Keratinocyte (primary cell): Measurements from ENCODE around the gene TMPRSS6. TPM values are rescaled to one million over a fixed set of nuclear protein-coding genes. Genes with fewer than 3 reads are reported as not detected.

Experiments used
- DNase-seq: peaks from one replicate; pipeline ENCODE4 v3.0.0-alpha.2; 2011; ENCODE audit warnings: low read depth, missing footprints, low spot score
- FAIRE-seq: peaks from 2 replicates; lab custom pipeline; 2011; peaks lifted over from hg19 to GRCh38; lab: Jason Lieb, UNC
- H2AFZ ChIP-seq: 2 replicates; pipeline ENCODE4 v1.6.0; 2012; ENCODE audit warnings: low read length, control low read depth, inconsistent platforms; ENCODE audit not compliant: control insufficient read depth
- H3K27ac ChIP-seq: 2 replicates; pipeline ENCODE4 v1.5.1; 2011; ENCODE audit warnings: low read length; ENCODE audit not compliant: control insufficient read depth, insufficient read depth
- H3K27me3 ChIP-seq: 3 replicates; pipeline ENCODE4 v1.6.0; 2011; ENCODE audit warnings: low read length; ENCODE audit not compliant: control insufficient read depth, insufficient read depth; ENCODE audit errors: extremely low read depth
- H3K36me3 ChIP-seq, 2 experiments: 2 replicates in 1 of 2; 3 replicates in 1 of 2; pipeline ENCODE4 v1.5.1; 2011; ENCODE audit warnings: low read length in 2 of 2, mild to moderate bottlenecking in 1 of 2; ENCODE audit not compliant: control insufficient read depth in 2 of 2, insufficient read depth in 2 of 2; ENCODE audit errors: extremely low read depth in 1 of 2
- H3K4me1 ChIP-seq: 3 replicates; pipeline ENCODE4 v1.5.1; 2011; ENCODE audit warnings: low read length; ENCODE audit not compliant: control insufficient read depth, insufficient read depth; ENCODE audit errors: extremely low read depth
- H3K4me2 ChIP-seq: 3 replicates; pipeline ENCODE4 v1.6.0; 2011; ENCODE audit warnings: low read depth, low read length; ENCODE audit not compliant: control insufficient read depth, insufficient read depth; ENCODE audit errors: extremely low read depth
- H3K4me3 ChIP-seq, 3 experiments: fragments of 200-600 bp in 1 of 3; sonication (generic) in 1 of 3; 2 replicates in 2 of 3; 3 replicates in 1 of 3; pipeline ENCODE4 v1.5.1; 2011 to 2016; ENCODE audit warnings: low read length in 3 of 3, mild to moderate bottlenecking in 3 of 3, control low read depth in 2 of 3, inconsistent platforms in 1 of 3, low read depth in 1 of 3, mixed read lengths in 1 of 3, mixed run types in 1 of 3, moderate library complexity in 1 of 3; ENCODE audit not compliant: control insufficient read depth in 2 of 3, insufficient read depth in 2 of 3; ENCODE audit errors: extremely low read depth in 1 of 3
- H3K79me2 ChIP-seq: 2 replicates; pipeline ENCODE4 v1.6.0; 2012; ENCODE audit warnings: low read length; ENCODE audit not compliant: control insufficient read depth, insufficient read depth
- H3K9ac ChIP-seq: 3 replicates; pipeline ENCODE4 v1.6.0; 2011; ENCODE audit warnings: low read length; ENCODE audit not compliant: control insufficient read depth, insufficient read depth; ENCODE audit errors: extremely low read depth
- H3K9me1 ChIP-seq: 3 replicates; pipeline ENCODE4 v1.6.0; 2011; ENCODE audit warnings: low read length; ENCODE audit not compliant: control insufficient read depth, insufficient read depth; ENCODE audit errors: extremely low read depth
- H3K9me3 ChIP-seq: 2 replicates; pipeline ENCODE4 v1.5.1; 2012; ENCODE audit warnings: low read depth, low read length; ENCODE audit not compliant: control insufficient read depth
- H4K20me1 ChIP-seq: 3 replicates; pipeline ENCODE4 v1.6.0; 2011; ENCODE audit warnings: low read length; ENCODE audit not compliant: control insufficient read depth, insufficient read depth; ENCODE audit errors: extremely low read depth
- CTCF ChIP-seq, 3 experiments: IDR thresholded peaks in 1 of 3; conservative IDR thresholded peaks in 1 of 3; optimal IDR thresholded peaks in 1 of 3; 2 replicates in 2 of 3; 3 replicates in 1 of 3; pipeline versions ENCODE3 to v1.5.1; 2011; ENCODE audit warnings: low read length in 3 of 3, mild to moderate bottlenecking in 3 of 3, moderate library complexity in 2 of 3, control low read depth in 1 of 3, inconsistent platforms in 1 of 3; ENCODE audit not compliant: insufficient read depth in 2 of 3; ENCODE audit errors: extremely low read depth in 1 of 3
- EZH2 ChIP-seq: IDR thresholded peaks from one replicate; pipeline ENCODE4 v1.6.1; 2012; ENCODE audit warnings: inconsistent platforms, mild to moderate bottlenecking, low read length, moderate library complexity
- dilution Hi-C: fragments of 300-500 bp; cut with MboI; formaldehyde crosslinking; loops from one replicate; pipeline ENCODE4 v1.7.0; 2020; ENCODE audit warnings: low sequenced_read_pairs; ENCODE audit not compliant: extremely low pct_ligation_motif_present
- polyA plus RNA-seq, 5 experiments: library from polyadenylated mRNA; depleted of rRNA in 3 of 5; stranded (reverse) in 3 of 5; stranded (forward) in 1 of 5; unstranded in 1 of 5; fragments of >200 nt; gene quantifications; 1 replicate in 1 of 5; 2 replicates in 3 of 5; 3 replicates in 1 of 5; pipeline versions ENCODE4 v1.2.1 to v1.2.3, GENCODE V29; 2011 to 2012; ENCODE audit warnings: missing spikeins in 2 of 5, low read depth in 1 of 5, low replicate concordance in 1 of 5

The TMPRSS6 gene
- polyA plus RNA-seq, 1 donor (not counting 4 experiments of a cell fraction or from before 2014, with no cell fraction given), result not detected

- Histone ChIP-seq H3K36me3 (no peaks in the 10 kb centered on the region), H3K4me2 (no peak overlapping the region), H3K4me1 (peaks cover 8% of the 10 kb centered on the region), H3K9ac (no peak overlapping the region), H3K9me3 (no peaks in the 10 kb centered on the region), H3K27me3 (no peaks in the 10 kb centered on the region), H3K4me3 (no peak overlapping the region), H3K27ac (no peak overlapping the region), H3K79me2 (no peaks in the 10 kb centered on the region), H2AFZ (no peak overlapping the region), H4K20me1 (no peaks in the 10 kb centered on the region), H3K9me1 (no peaks in the 10 kb centered on the region)
- TF ChIP-seq CTCF (optimal IDR thresholded peaks at IDR 0.05 in 1 of 3, IDR thresholded peaks at IDR 0.05 in 1 of 3, conservative IDR thresholded peaks at IDR 0.05 in 1 of 3; ENCODE audit: extremely low read depth in 1 of 3, insufficient read depth in 2 of 3, low read length in 3 of 3) (no peak), EZH2 (no peak)
- no peak for FAIRE-seq
- dilution Hi-C loops, result no loop called here
- DNase-seq, result no peak
Observed at GRCh38 chr22:37043209-37043827, 66.2 kb downstream of the TMPRSS6 start.

GRCh38 chr22:37039466-37039865, 70.0 kb downstream of the TMPRSS6 start:
- Histone ChIP-seq H3K4me3 (no peak overlapping the region), H3K27ac (no peak overlapping the region)
- no peak for FAIRE-seq

More at GRCh38 chr22:37039466-37039865, 70.0 kb downstream of the TMPRSS6 start:
- no peaks in the 10 kb centered on the region for H3K9me1 ChIP-seq
- no peaks in the 10 kb centered on the region for H3K9me3 ChIP-seq
- H3K4me2 ChIP-seq, result no peak overlapping the region
- peaks cover 4% of the 10 kb centered on the region for H3K4me1 ChIP-seq
- no peak for DNase-seq
- no peaks in the 10 kb centered on the region for H3K27me3 ChIP-seq
- dilution Hi-C loops, result no loop called here
- no peaks in the 10 kb centered on the region for H4K20me1 ChIP-seq
- TF ChIP-seq CTCF (optimal IDR thresholded peaks at IDR 0.05 in 1 of 3, IDR thresholded peaks at IDR 0.05 in 1 of 3, conservative IDR thresholded peaks at IDR 0.05 in 1 of 3; ENCODE audit: extremely low read depth in 1 of 3, insufficient read depth in 2 of 3, low read length in 3 of 3) (no peak), EZH2 (no peak)
- no peak overlapping the region for H3K9ac ChIP-seq
- H3K79me2 ChIP-seq, result no peaks in the 10 kb centered on the region
- H3K36me3 ChIP-seq, result no peaks in the 10 kb centered on the region
- H2AFZ ChIP-seq, result no peak overlapping the region
